Ectodermal cell (in vitro differentiated cells): Measurements from ENCODE around the gene HOXC6.
A peak's percentile ranks its signal among the peaks of the same experiment; 100 is the strongest.

Source experiments
- H3K27ac ChIP-seq: 2 replicates; pipeline ENCODE4 v1.7.0; 2013; ENCODE audit warnings: mild to moderate bottlenecking, low read depth, low read length; ENCODE audit not compliant: insufficient read depth, poor library complexity, severe bottlenecking
- H3K27me3 ChIP-seq: 2 replicates; pipeline ENCODE4 v1.7.0; 2013; ENCODE audit warnings: mild to moderate bottlenecking, low read length; ENCODE audit not compliant: insufficient read depth, control insufficient read depth, poor library complexity, severe bottlenecking
- H3K36me3 ChIP-seq: one replicate; pipeline ENCODE4 v1.7.0; 2013; ENCODE audit warnings: low read length; ENCODE audit not compliant: control insufficient read depth, insufficient read depth
- H3K4me1 ChIP-seq: one replicate; pipeline ENCODE4 v1.7.0; 2013; ENCODE audit warnings: low read length; ENCODE audit not compliant: control insufficient read depth, insufficient read depth
- H3K4me3 ChIP-seq: 2 replicates; pipeline ENCODE4 v1.7.0; 2013; ENCODE audit warnings: low read depth, low read length, control low read depth; ENCODE audit not compliant: insufficient read depth
- H3K9me3 ChIP-seq: 2 replicates; pipeline ENCODE4 v1.7.0; 2013; ENCODE audit warnings: mild to moderate bottlenecking, low read length, moderate library complexity; ENCODE audit not compliant: control insufficient read depth
- WGBS, 2 experiments: methylation state at CpG; one replicate each; pipeline ENCODE4 v1.1.7; 2013; ENCODE audit warnings: missing lambda C conversion rate in 2 of 2; 5-methylcytosine and 5-hydroxymethylcytosine counted together

The HOXC6 gene

DNA sequence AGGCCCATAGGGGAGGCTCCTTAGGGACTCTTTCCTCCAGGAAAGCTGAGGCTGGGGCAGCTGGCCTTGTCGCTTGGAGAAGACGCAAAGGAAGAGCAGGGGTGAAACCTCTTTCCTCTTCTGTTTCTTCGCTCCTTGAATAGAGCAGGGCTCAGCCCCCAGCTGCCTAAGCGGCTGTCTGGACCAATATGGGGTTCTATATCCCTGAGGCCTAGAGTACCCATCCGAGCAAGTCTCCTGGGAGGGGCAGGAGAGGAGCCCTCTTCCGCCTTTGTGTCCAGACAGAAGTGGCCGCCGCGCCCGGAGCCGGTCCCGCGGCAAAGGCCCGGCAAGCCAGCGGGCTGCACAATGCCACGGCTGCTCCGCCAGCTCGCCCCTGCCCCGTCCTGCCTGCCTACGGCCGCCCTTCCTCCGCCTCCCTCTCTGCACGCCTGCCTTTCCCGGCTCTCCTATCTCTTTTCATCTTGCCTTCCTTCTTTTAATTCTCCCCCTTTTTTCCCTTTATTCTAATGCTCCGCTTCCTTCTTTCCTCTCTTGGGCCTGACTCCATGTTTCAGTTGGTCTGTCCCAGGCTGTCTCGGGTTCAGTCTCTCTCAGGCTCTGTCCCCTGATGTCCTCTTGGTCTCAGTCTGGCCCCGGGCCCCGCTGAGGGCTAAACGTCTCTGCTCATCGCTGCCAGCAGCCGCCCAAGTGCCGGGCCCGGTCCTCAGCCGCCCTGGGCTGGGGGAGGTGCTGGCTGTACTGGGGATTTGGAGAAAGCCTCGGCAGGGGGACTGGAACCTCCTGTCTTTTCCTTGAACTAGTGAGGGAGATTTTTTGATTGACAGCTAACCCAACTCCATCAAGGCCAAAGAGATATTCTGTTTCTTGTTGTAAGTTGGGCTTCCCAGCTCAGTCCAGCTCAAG is 30.8 kb upstream of the HOXC6 start:
- 4 to 5% methylated on average over 35 of the region's 35 CpGs for WGBS, 2 experiments

GRCh38 chr12:53998110-53998899 is 29.9 kb upstream of the HOXC6 start:
- Histone ChIP-seq H3K27ac (no peak overlapping the region), H3K36me3 (no peaks in the 10 kb centered on the region), H3K4me1 (peaks cover 3% of the 10 kb centered on the region), H3K4me3 (no peak overlapping the region), H3K9me3 (no peaks in the 10 kb centered on the region), H3K27me3 (peaks cover 100% of the 10 kb centered on the region)
- 8 to 11% methylated on average over 9 to 10 of the region's 11 CpGs for WGBS, 2 experiments

More for the DNA sequence above, 30.8 kb upstream of the HOXC6 start:
- Histone ChIP-seq H3K4me1 (peaks cover 3% of the 10 kb centered on the region), H3K9me3 (no peaks in the 10 kb centered on the region), H3K27ac (no peak overlapping the region), H3K27me3 (peaks cover 100% of the 10 kb centered on the region), H3K4me3 (no peak overlapping the region), H3K36me3 (no peaks in the 10 kb centered on the region)

- H3K27ac ChIP-seq, result no peak overlapping the region
- H3K9me3 ChIP-seq, result no peaks in the 10 kb centered on the region
- peaks cover 3% of the 10 kb centered on the region for H3K4me1 ChIP-seq
- H3K27me3 ChIP-seq, result peaks cover 100% of the 10 kb centered on the region
- WGBS, 2 experiments, result 22 to 23% methylated on average over 9 to 13 of the region's 13 CpGs
- H3K4me3 ChIP-seq, result no peak overlapping the region
- no peaks in the 10 kb centered on the region for H3K36me3 ChIP-seq
Observed at GRCh38 chr12:53998900-53999236, 29.4 kb upstream of the HOXC6 start.

GRCh38 chr12:53999559-54000115 is 28.6 kb upstream of the HOXC6 start:
- no peak overlapping the region for H3K27ac ChIP-seq
- H3K36me3 ChIP-seq, result no peaks in the 10 kb centered on the region
- H3K9me3 ChIP-seq, result no peaks in the 10 kb centered on the region
- H3K27me3 ChIP-seq, result peaks cover 100% of the 10 kb centered on the region
- H3K4me1 ChIP-seq, result peaks cover 3% of the 10 kb centered on the region
- no peak overlapping the region for H3K4me3 ChIP-seq
- 7 to 8% methylated on average over 35 of the region's 35 CpGs for WGBS, 2 experiments

DNA sequence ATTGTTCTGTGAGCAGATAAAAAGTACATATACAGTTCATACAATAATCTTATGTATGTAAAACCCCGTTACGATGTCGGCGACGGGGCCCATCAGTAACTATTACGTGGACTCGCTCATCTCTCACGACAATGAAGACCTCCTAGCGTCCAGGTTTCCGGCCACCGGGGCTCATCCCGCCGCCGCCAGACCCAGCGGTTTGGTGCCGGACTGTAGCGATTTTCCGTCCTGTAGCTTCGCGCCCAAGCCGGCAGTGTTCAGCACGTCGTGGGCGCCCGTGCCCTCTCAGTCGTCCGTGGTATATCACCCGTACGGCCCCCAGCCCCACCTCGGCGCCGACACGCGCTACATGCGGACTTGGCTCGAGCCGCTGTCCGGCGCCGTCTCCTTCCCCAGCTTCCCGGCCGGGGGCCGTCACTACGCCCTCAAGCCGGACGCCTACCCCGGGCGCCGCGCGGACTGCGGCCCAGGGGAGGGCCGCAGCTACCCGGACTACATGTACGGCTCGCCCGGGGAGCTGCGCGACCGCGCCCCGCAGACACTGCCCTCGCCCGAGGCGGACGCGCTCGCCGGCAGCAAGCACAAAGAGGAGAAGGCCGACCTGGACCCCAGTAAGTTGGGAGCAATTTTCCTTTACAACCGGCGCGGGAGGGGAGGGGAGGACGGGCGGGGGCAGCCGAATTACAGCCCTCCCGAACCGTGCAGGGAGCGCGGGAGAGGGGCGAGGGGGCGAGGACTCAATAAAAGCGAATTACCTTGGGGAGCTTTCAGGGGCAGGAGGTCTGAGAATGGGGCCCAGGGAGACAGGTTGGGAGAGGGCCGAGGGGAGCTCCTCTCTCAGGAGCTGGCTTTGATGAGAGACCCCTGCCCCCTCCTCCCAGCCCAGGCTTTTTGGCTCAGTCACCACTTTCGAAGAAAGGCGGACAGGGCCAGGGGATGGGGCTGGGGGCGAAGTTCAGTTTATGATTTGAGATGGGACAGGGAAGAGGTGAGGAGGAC is 27.8 kb upstream of the HOXC6 start, which contains the start of gene HOXC9:
TSS of gene HOXC9 (plus strand) at position 46 of the 999 bp plus-strand sequence. CDS start at position 74, 28 bp downstream.
- Histone ChIP-seq H3K4me3 (peak within 1 kb of the TSS; percentile 16), H3K27ac (no peak within 1 kb of the TSS), H3K27me3 (peaks cover 100% of the 10 kb centered on the region), H3K36me3 (no peaks in the 10 kb centered on the region), H3K4me1 (peaks cover 3% of the 10 kb centered on the region), H3K9me3 (no peaks in the 10 kb centered on the region)
- WGBS, 2 experiments, result 3 to 4% methylated on average over 87 of the region's 87 CpGs

DNA sequence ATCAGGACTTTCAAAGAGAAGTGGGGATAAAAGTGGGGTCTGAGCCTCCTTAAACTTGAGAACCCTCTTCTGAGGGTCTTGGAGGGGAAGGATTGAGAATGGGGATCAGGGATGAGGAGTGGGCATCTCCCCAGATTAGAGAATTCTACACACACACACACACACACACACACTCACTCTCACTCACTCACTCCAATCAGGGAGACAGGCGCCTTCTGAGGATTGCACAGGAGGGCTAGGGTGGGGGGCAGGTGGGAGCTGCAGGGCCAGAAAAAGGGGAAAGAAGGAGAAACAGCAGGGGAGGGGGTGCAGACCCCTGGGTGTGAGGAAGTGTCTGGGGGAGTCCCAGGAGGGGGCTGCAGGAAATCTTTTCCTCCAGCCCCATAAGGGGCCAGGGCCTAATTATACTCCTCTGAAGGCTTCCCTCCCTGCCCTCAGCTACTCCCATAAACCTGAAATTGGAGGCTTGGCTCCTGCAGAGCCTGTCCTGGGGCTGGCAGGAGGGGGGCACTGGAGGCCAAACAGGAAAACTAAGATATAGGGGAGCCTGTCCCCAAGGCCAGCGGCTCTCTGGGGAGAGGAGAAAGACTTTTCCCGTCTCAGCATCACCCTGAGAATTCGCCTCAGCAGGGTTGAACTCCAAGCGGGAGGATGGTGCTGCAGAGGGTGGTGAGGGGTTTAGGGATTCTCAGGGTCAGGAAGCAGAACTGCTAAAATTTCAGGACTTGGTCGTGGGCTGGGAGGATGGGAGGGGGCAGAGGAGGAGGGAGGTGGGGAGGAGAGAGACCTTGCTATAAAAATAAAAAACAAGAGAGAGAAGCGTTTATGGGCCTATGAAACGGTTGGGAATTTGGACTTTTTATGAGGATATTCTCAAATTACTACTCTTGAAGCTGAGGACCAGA is 26.7 kb upstream of the HOXC6 start:
- peaks cover 100% of the 10 kb centered on the region for H3K27me3 ChIP-seq
- no peaks in the 10 kb centered on the region for H3K36me3 ChIP-seq
- peaks cover 3% of the 10 kb centered on the region for H3K4me1 ChIP-seq
- no peaks in the 10 kb centered on the region for H3K9me3 ChIP-seq
- H3K27ac ChIP-seq, result no peak overlapping the region
- WGBS, 2 experiments, result 5 to 11% methylated on average over 8 of the region's 8 CpGs
- no peak overlapping the region for H3K4me3 ChIP-seq

DNA sequence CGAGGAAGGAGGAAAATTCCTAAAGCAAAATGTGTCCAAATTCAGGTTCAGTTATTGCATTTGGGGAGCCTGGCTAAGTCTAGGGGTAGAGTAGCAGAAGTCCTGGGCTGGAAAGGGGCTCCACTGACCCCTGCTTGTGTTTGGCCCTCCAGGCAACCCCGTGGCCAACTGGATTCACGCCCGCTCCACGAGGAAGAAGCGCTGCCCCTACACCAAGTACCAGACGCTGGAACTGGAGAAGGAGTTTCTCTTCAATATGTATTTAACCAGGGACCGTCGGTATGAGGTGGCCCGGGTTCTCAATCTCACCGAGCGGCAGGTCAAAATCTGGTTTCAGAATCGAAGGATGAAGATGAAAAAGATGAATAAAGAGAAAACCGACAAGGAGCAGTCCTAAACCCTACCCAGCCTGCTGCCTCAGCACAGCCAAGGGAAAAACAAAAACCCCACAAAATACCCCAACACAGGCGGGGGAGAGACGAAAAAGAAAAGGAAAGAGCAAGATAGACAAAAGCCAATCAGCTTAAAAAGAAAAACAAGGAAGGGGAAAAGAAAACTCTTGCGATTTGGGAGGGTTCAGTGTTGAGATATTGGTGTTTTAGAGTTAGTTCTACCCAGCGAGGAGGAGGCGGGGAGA is 25.8 kb upstream of the HOXC6 start:
- H3K36me3 ChIP-seq, result no peaks in the 10 kb centered on the region
- H3K27me3 ChIP-seq, result peaks cover 100% of the 10 kb centered on the region
- H3K27ac ChIP-seq, result no peak overlapping the region
- H3K9me3 ChIP-seq, result no peaks in the 10 kb centered on the region
- no peak overlapping the region for H3K4me3 ChIP-seq
- peaks cover 3% of the 10 kb centered on the region for H3K4me1 ChIP-seq
- WGBS, 2 experiments, result 16% methylated on average over 18 to 19 of the region's 19 CpGs

DNA sequence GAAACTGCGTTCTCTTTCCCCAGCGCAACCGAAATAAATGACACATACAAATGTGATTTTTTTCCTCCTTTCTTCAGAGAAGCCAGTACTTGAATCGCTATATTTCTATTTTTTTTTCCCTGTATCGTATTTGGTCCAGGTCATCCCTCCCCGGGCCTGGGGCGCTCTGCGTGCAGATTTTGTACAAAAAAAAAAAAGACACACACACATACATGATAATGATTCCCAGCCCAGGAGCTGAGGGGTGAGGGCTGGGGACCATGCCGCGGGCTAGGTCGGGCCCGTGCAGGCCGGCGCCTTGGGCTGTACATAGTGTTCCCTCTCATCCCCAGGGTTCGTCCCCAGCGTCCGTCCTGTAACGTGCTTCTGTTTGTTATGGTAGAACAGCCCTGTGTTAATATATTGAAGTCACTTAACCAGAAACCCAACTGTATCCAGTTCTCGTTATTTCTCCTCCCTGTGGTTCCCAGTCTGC is 25.3 kb upstream of the HOXC6 start:
- Histone ChIP-seq H3K27me3 (peaks cover 100% of the 10 kb centered on the region), H3K27ac (no peak overlapping the region), H3K9me3 (no peaks in the 10 kb centered on the region), H3K4me3 (no peak overlapping the region), H3K4me1 (peaks cover 3% of the 10 kb centered on the region), H3K36me3 (no peaks in the 10 kb centered on the region)
- WGBS, 2 experiments, result 27 to 29% methylated on average over 19 of the region's 19 CpGs
